K562 (cell line): ENCODE data around the gene PTPN9. TPM values are rescaled to one million over a fixed set of nuclear protein-coding genes. Genes with fewer than 3 reads are reported as not detected.

Experiments used
- EHMT2 ChIP-seq: fragments of 450-650 bp; IDR thresholded peaks from 2 replicates; pipeline ENCODE4 v1.6.1; 2018; ENCODE audit warnings: antibody characterized with exemption
- FOXM1 ChIP-seq, 2 experiments: fragments of 450-650 bp in 1 of 2; sonication (generic) in 1 of 2; formaldehyde crosslinking in 1 of 2; IDR thresholded peaks; 2 replicates each; pipeline versions ENCODE4 v1.6.1 to v1.9.0; 2017 to 2022; ENCODE audit warnings: low read depth in 2 of 2, mild to moderate bottlenecking in 2 of 2, missing genetic modification reagents in 1 of 2, moderate library complexity in 1 of 2
- HDAC6 ChIP-seq: IDR thresholded peaks from 2 replicates; pipeline ENCODE4 v1.6.1; 2012; ENCODE audit warnings: low read depth, mild to moderate bottlenecking, control low read depth, inconsistent platforms, low read length, moderate library complexity
- NCOR1 ChIP-seq: fragments of 450-650 bp; IDR thresholded peaks from 2 replicates; pipeline ENCODE4 v1.6.1; 2016; ENCODE audit warnings: mild to moderate bottlenecking, moderate library complexity
- NR1H2 ChIP-seq: sonication (generic); formaldehyde crosslinking; IDR thresholded peaks from 2 replicates; pipeline ENCODE4 v1.4.0; 2020; ENCODE audit warnings: mild to moderate bottlenecking, missing genetic modification reagents
- TAL1 ChIP-seq: fragments of 450-650 bp; IDR thresholded peaks from 2 replicates; pipeline ENCODE4 v1.6.1; 2016; ENCODE audit warnings: mild to moderate bottlenecking
- TBP ChIP-seq: optimal IDR thresholded peaks from 2 replicates; pipeline ENCODE3; 2011; ENCODE audit warnings: low read depth, low read length, improper control_type of control experiment
- TRIM24 ChIP-seq, 2 experiments: fragments of 450-650 bp; IDR thresholded peaks; 2 replicates each; pipeline ENCODE4 v1.6.1; 2016
- ZNF518B ChIP-seq: fragments of 250-450 bp; sonication (Bioruptor Pico); IDR thresholded peaks from 2 replicates; pipeline ENCODE4 v1.5.0; 2021; ENCODE audit warnings: mild to moderate bottlenecking, moderate library complexity
- polyA plus RNA-seq, 8 experiments: library from polyadenylated mRNA; depleted of rRNA in 4 of 8; stranded (reverse) in 5 of 8; unstranded in 3 of 8; fragments of >200 nt; fragmentation: Nextera tagmentation in 2 of 8; fragmentation: Illumina TruSeq in 1 of 8; extraction: Ambion mirVana in 2 of 8; extraction: Trizol in 1 of 8; gene quantifications; 2 replicates each; pipeline versions ENCODE4 v1.2.1 to v1.2.3, GENCODE V29; 2011 to 2014; ENCODE audit warnings: inconsistent platforms in 1 of 8, missing spikeins in 1 of 8
- total RNA-seq, 7 experiments: library from RNA; depleted of rRNA in 6 of 7; stranded (reverse); fragments of >200 nt in 6 of 7; fragmentation: Illumina TruSeq in 2 of 7; extraction: Trizol in 2 of 7; gene quantifications; 2 replicates each; pipeline versions ENCODE4 v1.2.1 to v1.2.3, GENCODE V29; 2011 to 2021; ENCODE audit warnings: low replicate concordance in 1 of 7
- TF ChIP-seq, protein P1 (sequence below): fragments of 250-450 bp; sonication (Bioruptor Pico); IDR thresholded peaks from 2 replicates; pipeline ENCODE4 v1.8.0; 2022; ENCODE audit warnings: inconsistent platforms

PTPN9 gene
- total and polyA plus RNA-seq, 9 of the 15 experiments (the other 6 are each of a cell fraction or from before 2014, with no cell fraction given) = 5.0 to 24.0 (median 14.2) TPM

- TF ChIP-seq FOXM1 (IDR thresholded peaks at IDR 0.05; ENCODE audit: low read depth) (peak; percentile 32; the same call in 1 of the 2 replicates), FOXM1 (CRISPR knock-in tag; IDR thresholded peaks at IDR 0.05; ENCODE audit: low read depth) (no peak), NR1H2 (CRISPR knock-in tag) (no peak), ZNF518B (CRISPR knock-in tag) (no peak), TBP (no peak), HDAC6 (no peak), TRIM24 (IDR thresholded peaks at IDR 0.05) (peak in 1 of 2 experiments; percentile 39; a peak in 1 of 4 replicates), NCOR1 (peak; percentile 54), EHMT2 (peak; percentile 17; the same call in 1 of the 2 replicates), TAL1 (peak; percentile 70)
- TF ChIP-seq, protein P1, sequence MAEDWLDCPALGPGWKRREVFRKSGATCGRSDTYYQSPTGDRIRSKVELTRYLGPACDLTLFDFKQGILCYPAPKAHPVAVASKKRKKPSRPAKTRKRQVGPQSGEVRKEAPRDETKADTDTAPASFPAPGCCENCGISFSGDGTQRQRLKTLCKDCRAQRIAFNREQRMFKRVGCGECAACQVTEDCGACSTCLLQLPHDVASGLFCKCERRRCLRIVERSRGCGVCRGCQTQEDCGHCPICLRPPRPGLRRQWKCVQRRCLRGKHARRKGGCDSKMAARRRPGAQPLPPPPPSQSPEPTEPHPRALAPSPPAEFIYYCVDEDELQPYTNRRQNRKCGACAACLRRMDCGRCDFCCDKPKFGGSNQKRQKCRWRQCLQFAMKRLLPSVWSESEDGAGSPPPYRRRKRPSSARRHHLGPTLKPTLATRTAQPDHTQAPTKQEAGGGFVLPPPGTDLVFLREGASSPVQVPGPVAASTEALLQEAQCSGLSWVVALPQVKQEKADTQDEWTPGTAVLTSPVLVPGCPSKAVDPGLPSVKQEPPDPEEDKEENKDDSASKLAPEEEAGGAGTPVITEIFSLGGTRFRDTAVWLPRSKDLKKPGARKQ (CRISPR knock-in tag) = no peak
Measured at GRCh38 chr15:75542386-75542797, 36.7 kb downstream of the PTPN9 start (continued).
